HG02943 (cell line): Measurements from ENCODE around the gene COL6A2.

Source experiments
- ATAC-seq: cut with Tn5 transposase; IDR thresholded peaks from one replicate; pipeline ENCODE4 v1.9.1; 2021; ENCODE audit warnings: mild to moderate bottlenecking, low read depth, moderate library complexity; ENCODE audit not compliant: unreplicated experiment

COL6A2 gene

DNA sequence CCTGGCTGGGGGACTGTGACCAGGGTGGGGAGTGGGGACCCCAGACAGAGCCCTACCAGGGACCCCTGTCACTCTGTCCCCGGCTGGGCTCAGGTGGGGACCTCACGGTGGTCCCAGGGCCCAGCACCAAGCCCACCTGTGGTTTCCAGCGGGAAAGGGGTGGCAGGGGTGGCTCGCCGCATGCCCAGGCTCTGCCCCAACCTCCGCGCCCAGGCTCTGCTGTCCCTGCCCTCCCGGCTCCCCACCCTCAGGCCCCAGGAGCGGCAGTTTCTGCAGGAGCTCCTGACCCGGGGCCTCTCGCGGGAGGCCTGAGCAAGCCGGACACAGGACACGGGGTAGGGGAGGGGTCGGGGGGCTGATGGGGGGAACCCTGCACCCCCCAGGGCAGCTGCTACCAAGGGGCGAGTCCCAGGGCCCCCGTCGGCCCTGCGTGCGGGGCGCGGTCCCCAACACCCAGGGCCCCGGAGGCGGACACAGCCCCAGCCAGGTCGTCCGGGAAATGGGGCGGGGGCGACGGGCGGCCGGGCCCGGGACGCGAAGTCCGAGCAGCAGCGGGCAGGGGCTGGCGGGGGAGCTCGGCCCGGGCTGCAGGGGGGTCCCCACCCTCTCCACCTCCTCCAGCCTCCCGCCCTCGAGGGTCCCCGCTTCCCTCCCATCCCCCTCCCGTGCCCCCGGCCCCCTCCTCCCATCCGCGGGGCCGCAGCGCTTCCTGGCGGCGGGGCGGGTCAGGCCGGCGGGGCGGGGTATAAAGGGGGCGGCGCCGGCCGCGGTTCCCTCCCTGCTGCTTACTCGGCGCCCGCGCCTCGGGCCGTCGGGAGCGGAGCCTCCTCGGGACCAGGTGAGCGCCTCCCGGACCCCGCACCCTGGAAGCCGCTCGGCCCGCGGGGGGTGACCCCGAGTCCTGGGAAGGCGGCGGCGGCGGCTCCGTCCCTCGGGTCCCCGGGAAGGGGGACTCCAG is at the start of gene COL6A2:
TSS of gene COL6A2 (plus strand) at position 777 of the 958 bp plus-strand sequence.
- no peak for ATAC-seq

GRCh38 chr21:46048926-46049889 is 48.7 kb upstream of the COL6A2 start:
- ATAC-seq, result no peak

- no peak for ATAC-seq
Measured at GRCh38 chr21:46049890-46050667, 47.8 kb upstream of the COL6A2 start.

- no peak for ATAC-seq
Measured at GRCh38 chr21:46050668-46051378, 47.1 kb upstream of the COL6A2 start.

GRCh38 chr21:46051379-46051770 is 46.5 kb upstream of the COL6A2 start:
- no peak for ATAC-seq

GRCh38 chr21:46051821-46052675 is 45.9 kb upstream of the COL6A2 start:
- ATAC-seq, result no peak

- ATAC-seq, result no peak
Measured at GRCh38 chr21:46052703-46053651, 44.9 kb upstream of the COL6A2 start.

DNA sequence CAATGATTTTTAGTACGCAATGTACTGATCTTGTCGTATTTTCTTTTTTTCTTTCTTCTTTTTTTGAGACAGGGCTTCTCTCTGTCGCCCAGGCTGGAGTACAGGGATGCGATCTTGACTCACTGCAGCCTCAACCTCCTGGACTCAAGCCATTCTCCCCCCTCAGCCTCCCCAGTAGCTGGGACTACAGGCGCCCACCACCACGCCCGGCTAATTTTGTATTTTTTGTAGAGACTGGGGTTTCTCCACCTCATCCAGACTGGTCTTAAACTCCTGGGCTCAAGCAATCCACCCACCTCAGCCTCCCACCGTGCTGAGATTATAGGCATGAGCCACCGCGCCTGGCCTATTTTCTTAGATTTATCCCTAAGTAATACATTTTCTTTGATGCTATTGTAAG is 43.9 kb upstream of the COL6A2 start:
- ATAC-seq, result no peak

DNA sequence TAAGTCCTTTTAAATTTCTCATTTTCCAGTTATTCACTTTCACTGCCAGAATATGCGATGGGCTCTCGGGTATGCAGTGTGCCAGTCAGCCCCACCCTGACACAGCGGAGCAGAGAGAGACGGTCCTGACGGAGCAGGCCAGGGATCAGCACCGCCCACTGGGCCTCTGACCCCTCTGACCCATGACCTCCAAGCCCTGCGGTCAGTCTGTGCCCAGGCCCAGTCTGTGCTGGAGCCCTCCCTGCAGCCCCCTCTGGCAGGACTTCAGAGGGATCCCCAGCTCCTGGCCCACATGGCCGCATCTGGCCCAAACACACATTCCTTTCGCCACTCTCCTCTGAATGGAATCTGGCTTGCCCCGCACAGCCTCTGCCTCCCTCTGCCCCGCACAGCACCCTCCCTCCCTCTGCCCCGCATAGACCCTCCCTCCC is 43.4 kb upstream of the COL6A2 start:
- ATAC-seq, result no peak

- ATAC-seq, result no peak
Measured at GRCh38 chr21:46055863-46056281, 42.0 kb upstream of the COL6A2 start.

GRCh38 chr21:46056450-46056903 is 41.4 kb upstream of the COL6A2 start:
- ATAC-seq, result no peak

- no peak for ATAC-seq
Measured at GRCh38 chr21:46057111-46057709, 40.7 kb upstream of the COL6A2 start.

GRCh38 chr21:46057710-46058241 is 40.1 kb upstream of the COL6A2 start:
- no peak for ATAC-seq

GRCh38 chr21:46058431-46059145 is 39.3 kb upstream of the COL6A2 start:
- no peak for ATAC-seq

- no peak for ATAC-seq
Measured at GRCh38 chr21:46059195-46059594, 38.7 kb upstream of the COL6A2 start.
